AG09309 (cell line): Measurements from ENCODE around the gene WAPL.

Experiments used
- DNase-seq: peaks from one replicate; pipeline ENCODE4 v3.0.0-alpha.2; 2010; ENCODE audit warnings: low read depth
- H3K4me3 ChIP-seq: 2 replicates; pipeline ENCODE4 v1.5.1; 2011; ENCODE audit warnings: mild to moderate bottlenecking, low read depth, low read length, moderate library complexity; ENCODE audit not compliant: control insufficient read depth
- TF ChIP-seq, protein P1 (sequence below): IDR thresholded peaks from 2 replicates; pipeline ENCODE4 v1.5.1; 2011; ENCODE audit warnings: mild to moderate bottlenecking, low read depth, low read length, inconsistent platforms; ENCODE audit not compliant: insufficient read depth, control insufficient read depth; ENCODE audit errors: missing control alignments

Gene WAPL

DNA sequence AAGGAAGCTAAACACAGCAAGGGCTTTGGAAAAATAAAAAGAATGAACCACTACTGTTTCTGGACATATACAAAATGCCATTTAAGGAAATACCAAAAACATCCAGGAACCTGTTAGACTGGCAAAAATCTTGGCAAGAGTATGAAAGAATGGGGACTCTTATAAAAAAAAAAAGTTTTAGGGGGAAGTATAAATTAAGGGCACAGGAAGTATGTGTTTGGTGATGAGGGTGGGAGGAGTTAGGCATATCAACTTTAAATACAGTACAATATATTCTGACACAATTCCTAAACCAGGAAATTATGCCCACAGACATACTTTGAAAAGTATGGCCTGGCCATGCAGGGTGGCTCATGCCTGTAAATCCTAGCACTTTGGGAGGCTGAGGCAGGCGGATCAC, 74.2 kb downstream of the WAPL start:
- TF ChIP-seq, protein P1, sequence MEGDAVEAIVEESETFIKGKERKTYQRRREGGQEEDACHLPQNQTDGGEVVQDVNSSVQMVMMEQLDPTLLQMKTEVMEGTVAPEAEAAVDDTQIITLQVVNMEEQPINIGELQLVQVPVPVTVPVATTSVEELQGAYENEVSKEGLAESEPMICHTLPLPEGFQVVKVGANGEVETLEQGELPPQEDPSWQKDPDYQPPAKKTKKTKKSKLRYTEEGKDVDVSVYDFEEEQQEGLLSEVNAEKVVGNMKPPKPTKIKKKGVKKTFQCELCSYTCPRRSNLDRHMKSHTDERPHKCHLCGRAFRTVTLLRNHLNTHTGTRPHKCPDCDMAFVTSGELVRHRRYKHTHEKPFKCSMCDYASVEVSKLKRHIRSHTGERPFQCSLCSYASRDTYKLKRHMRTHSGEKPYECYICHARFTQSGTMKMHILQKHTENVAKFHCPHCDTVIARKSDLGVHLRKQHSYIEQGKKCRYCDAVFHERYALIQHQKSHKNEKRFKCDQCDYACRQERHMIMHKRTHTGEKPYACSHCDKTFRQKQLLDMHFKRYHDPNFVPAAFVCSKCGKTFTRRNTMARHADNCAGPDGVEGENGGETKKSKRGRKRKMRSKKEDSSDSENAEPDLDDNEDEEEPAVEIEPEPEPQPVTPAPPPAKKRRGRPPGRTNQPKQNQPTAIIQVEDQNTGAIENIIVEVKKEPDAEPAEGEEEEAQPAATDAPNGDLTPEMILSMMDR: no peak
- no peak for DNase-seq

DNA sequence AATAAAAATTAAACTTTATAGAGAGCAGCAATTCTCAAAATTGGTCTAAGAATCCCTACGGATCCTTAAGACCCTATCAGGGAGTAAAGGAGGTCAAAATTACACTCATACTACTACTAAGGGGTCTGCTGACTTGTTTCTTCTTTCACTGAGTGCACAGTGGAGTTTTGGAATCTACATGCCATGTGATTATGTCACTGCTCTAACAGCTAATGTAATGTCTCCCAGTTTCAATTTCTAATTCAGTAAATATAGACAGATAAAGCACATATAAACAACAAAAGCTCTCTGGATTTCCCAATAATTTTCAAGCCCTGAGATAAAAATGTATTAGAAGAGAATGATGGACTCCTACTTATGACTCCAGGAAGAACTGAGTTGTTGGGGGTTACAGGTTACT, 74.6 kb downstream of the WAPL start:
- no peak overlapping the region for H3K4me3 ChIP-seq
- TF ChIP-seq, protein P1: no peak
- no peak for DNase-seq

More for the DNA sequence above, 74.2 kb downstream of the WAPL start:
- H3K4me3 ChIP-seq: no peak overlapping the region

DNA sequence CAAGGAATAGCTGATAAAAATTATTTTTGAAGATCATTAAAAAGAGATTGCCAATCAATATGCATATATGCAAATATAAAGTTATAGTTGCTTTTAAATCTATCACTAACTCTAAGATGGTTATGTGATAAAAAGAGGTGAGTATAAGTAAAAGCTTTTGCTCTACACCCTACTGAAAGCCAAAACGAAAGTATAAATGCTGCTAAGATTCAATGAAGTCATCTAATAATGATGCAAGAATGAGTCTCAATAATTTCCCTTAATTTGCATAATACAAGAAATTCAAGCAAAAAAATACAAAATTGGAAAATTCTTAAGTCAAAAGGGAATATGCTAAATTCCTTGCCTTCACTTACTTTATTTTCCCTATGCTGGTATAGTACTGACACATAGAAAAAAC, 75.2 kb downstream of the WAPL start:
- TF ChIP-seq, protein P1: no peak
- no peak for DNase-seq
- H3K4me3 ChIP-seq: no peak overlapping the region

DNA sequence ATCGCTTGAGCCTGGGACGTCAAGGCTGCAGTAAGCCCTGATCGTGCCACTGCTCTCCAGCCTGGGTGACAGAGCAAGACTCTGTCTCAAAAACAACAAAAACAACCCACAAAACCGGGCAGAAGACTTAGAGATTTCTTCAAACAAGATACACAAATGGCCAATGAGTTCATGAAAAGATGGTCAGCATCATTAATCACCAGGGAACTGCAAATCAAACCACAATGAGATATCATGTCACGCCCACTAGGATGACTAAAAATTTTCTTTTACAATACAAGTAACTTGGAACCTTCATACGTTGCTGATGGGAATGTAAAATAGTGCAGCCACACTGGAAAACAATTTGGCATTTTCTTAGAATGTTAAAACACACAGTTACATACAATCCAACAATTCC, 77.7 kb downstream of the WAPL start:
- no peak overlapping the region for H3K4me3 ChIP-seq
- DNase-seq: no peak
- TF ChIP-seq, protein P1: no peak

DNA sequence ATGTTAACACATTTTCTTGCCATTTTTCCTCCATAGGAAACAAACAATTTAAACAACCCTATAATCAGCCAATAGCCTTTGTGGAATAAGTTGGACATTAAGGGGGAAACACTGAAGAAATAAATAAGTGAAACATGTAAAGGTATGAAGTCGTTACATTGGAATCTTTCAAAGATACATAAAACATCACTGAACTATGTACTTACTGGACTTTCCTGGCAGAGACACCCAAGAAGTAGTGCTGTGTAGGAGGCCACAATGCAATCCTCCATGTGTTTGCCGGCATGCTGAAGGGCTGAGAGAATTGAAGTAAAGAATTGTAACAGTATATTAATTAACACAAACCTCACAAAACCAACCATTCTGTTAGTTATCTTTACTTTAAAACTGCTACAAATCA, 78.5 kb downstream of the WAPL start:
- H3K4me3 ChIP-seq: no peak overlapping the region
- DNase-seq: no peak
- TF ChIP-seq, protein P1: no peak

DNA sequence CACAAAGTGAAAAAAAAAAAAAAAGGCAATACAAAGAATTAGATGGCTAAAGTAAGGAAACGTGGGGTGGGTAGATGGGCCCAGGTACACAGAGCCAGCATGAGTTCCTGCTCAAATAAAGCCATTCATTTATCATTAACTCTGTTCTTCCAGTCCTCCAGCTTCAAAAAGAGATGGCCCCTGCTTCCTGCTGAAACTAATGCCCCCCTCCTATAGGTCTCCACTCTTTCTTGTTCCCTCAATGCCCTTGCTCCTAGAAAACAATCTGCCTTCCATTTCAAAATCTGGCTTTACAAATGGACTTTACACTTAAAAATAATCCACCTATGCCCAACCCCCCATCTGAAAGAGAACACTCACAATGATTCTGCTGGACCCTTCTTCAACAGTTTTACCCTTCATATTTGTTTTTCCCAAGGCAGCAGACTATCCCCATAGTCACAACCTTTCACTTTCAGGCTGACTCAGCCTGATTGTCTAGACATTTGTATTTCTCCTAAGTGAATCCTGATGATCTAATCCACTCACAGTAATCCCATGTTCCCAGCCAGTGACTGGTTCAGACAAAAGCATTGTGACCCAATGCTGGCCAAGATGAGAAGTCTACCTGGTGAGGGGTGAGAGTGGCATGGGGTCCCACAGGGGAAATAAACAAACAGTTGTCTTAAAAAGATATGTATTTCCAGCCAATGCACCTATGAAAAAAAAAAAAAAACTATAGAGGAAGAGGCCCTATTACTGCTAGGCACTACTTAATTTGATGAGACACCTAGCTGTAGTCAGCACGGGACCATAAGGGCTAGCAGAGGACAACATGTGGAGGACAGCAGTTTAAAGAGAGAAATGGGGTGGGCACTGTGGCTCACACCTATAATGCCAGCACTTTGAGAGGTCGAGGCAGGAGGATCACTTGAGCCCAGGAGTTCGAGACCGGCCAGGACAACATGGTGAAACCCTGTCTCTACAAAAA, 80.4 kb downstream of the WAPL start:
- DNase-seq: peak; percentile 21
- no peak overlapping the region for H3K4me3 ChIP-seq
- TF ChIP-seq, protein P1: no peak
